Stomach (tissue), 4 donors: Measurements from ENCODE around the gene RGS7.

Experiments
- EP300 ChIP-seq: sonication (generic); formaldehyde crosslinking; IDR thresholded peaks from one replicate; pipeline ENCODE4 v1.6.1; 2017; ENCODE audit warnings: antibody characterized with exemption
- POLR2A ChIP-seq, 4 donors: fragments of 450-650 bp; IDR thresholded peaks; one replicate each; pipeline ENCODE4 v1.6.1; 2016; ENCODE audit warnings: antibody characterized with exemption in 4 of 4, control low read depth in 2 of 4, mild to moderate bottlenecking in 1 of 4, moderate library complexity in 1 of 4

DNA sequence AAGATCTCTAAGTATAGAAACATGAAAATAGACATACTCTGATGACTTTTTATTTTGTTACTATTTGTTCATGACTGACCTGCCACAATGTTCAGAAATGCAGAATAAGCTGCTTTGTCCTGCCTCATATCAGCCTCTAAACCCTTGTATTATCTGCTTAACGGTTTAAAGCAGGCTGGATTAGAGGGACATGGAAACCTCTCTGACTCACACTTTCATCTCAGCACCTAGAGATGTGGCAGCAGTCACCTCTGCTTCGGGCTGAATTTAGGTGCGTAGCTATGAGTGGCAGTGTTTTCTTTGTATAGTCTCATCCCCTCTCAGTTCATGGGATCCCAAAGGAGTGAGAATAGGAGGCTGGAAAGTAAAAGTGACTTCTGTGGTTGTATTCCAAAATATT is 255.4 kb downstream of the RGS7 start:
- TF ChIP-seq EP300 (no peak), POLR2A (IDR thresholded peaks at IDR 0.05) (no peak)
